GM18873 (cell line): ENCODE results near the gene GPR21.

Source experiments
- ATAC-seq: cut with Tn5 transposase; IDR thresholded peaks from one replicate; pipeline ENCODE4 v1.9.1; 2021; ENCODE audit warnings: mild to moderate bottlenecking, moderate library complexity, moderate number of reproducible peaks; ENCODE audit not compliant: unreplicated experiment, low FRiP score

GPR21 gene

GRCh38 chr9:123031963-123032362 is 1.5 kb upstream of the GPR21 start:
- no peak for ATAC-seq

- no peak for ATAC-seq
Observed at GRCh38 chr9:123033864-123034601, 566 bp downstream of the GPR21 start.

GRCh38 chr9:123034881-123035510 is 1.5 kb downstream of the GPR21 start:
- ATAC-seq: no peak

- ATAC-seq: no peak
Observed at GRCh38 chr9:123035791-123036190, 2.3 kb downstream of the GPR21 start.

- no peak for ATAC-seq
Observed at GRCh38 chr9:123036893-123037545, 3.6 kb downstream of the GPR21 start.

- ATAC-seq: no peak
Observed at GRCh38 chr9:123039617-123040219, 6.3 kb downstream of the GPR21 start.

- ATAC-seq: no peak
Observed at GRCh38 chr9:123040801-123041200, 7.3 kb downstream of the GPR21 start.

DNA sequence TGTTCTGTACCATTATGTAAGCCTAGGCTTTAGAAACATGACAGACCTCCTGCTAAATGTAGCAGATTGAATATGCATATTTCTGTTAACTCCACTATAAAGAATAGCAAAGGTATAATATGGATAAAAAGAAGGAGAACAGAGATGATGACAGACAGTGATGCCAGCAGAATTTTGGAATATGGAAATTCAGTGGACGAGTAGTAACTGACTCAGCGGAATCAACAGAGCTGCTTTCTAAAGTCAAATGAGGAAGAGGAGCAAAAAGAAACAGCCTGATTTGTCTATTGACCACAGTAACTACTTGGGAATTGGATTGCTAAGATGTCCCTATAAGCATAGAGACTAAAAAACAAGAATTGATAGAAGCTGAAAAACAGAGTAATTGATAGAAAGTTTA is 8.0 kb downstream of the GPR21 start:
- no peak for ATAC-seq

GRCh38 chr9:123043081-123043939 is 9.8 kb downstream of the GPR21 start:
- no peak for ATAC-seq

DNA sequence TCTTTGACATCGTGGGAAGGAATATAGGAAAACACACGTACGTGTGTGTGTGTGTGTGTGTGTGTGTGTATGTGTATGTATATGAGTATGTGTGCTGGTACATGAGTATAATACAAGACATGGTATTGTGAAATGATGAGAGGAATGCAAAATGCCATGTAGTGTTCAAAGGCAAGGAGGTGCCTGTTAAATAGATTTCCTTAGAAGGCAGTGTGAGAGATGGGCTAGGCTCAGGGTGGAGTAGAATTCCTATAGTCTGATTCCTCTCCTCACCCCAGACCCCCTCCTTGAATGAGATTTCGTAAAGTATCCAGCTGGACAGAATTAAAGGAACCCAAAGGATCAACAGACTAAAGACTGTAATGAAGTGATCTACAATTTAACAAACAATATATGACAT is 11.1 kb downstream of the GPR21 start:
- no peak for ATAC-seq

- no peak for ATAC-seq
Observed at GRCh38 chr9:123046406-123047195, 13.1 kb downstream of the GPR21 start.

- no peak for ATAC-seq
Observed at GRCh38 chr9:123048748-123049147, 15.3 kb downstream of the GPR21 start.

- no peak for ATAC-seq
Observed at GRCh38 chr9:123049589-123050222, 16.2 kb downstream of the GPR21 start.

- no peak for ATAC-seq
Observed at GRCh38 chr9:123053046-123053445, 19.6 kb downstream of the GPR21 start.

DNA sequence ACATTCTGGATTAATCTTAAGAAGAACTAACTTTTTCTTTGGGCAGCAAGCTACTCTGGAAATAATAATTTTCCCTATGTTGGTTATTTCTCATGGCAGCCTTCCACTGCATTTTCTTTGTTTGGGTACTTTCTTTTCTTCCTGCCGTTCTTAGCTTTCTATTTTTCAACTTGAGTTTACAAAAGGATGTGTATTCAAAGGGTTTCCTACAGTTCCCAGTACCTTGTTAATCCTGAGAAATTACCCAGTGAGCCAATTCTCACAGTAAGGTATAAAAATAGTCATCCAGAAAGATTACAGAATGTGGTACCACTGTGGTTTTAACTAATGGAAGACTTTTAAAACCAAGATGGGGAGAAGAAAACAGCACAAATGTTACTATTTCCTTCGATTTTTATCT is 20.2 kb downstream of the GPR21 start:
- ATAC-seq: no peak

- no peak for ATAC-seq
Observed at GRCh38 chr9:123058834-123059233, 25.4 kb downstream of the GPR21 start.

GRCh38 chr9:123059472-123060220 is 26.2 kb downstream of the GPR21 start:
- no peak for ATAC-seq

GRCh38 chr9:123061216-123061615 is 27.7 kb downstream of the GPR21 start:
- no peak for ATAC-seq
